PC-3 (cell line): ENCODE measurements around the gene KRTAP5-3. TPM values are rescaled to one million over a fixed set of nuclear protein-coding genes. Genes with fewer than 3 reads are reported as not detected.
"Not testable (repeated sequence)": the region's sequence is repeated elsewhere in the genome, so short reads cannot be mapped to it uniquely, and the experiment has no call there.

Experiments
- ATAC-seq: fragments of 200-7000 bp; cut with Tn5 transposase; 2 replicates; pipeline ENCODE4 v1.9.1; 2020; ENCODE audit warnings: mild to moderate bottlenecking, moderate library complexity
- BruUV-seq: library from RNA; stranded (reverse); fragments of 400-500 nt; replicated peaks from 2 replicates; lab custom pipeline; 2021; lab: Mats Ljungman, UMichigan
- CTCF ChIA-PET: fragments of 300-600 bp; sonication (Branson Sonifier 250); formaldehyde crosslinking; loops from one replicate; lab custom pipeline; 2022; ENCODE audit warnings: antibody characterized with exemption; lab: Charles Lee
- POLR2A ChIA-PET: fragments of 300-600 bp; sonication (Branson Sonifier 250); formaldehyde crosslinking; loops from one replicate; lab custom pipeline; 2022; ENCODE audit warnings: antibody characterized with exemption; ENCODE audit not compliant: unreplicated experiment; lab: Charles Lee
- DNase-seq: peaks from one replicate; pipeline ENCODE4 v3.0.0-alpha.2; 2015
- H2AFZ ChIP-seq: fragments of 300-600 bp; sonication (generic); 2 replicates; pipeline ENCODE4 v1.6.0; 2016; ENCODE audit warnings: antibody characterized with exemption, low read length
- H3F3A ChIP-seq: fragments of 300-600 bp; sonication (generic); one replicate; pipeline ENCODE4 v1.6.0; 2017; ENCODE audit warnings: antibody characterized with exemption, low read length, control low read depth, mild to moderate bottlenecking; ENCODE audit not compliant: unreplicated experiment
- H3K27ac ChIP-seq: fragments of 300-600 bp; sonication (generic); 2 replicates; pipeline ENCODE4 v1.5.1; 2016; ENCODE audit warnings: mild to moderate bottlenecking, low read length
- H3K27me3 ChIP-seq: fragments of 300-600 bp; sonication (generic); 2 replicates; pipeline ENCODE4 v1.6.1; 2016; ENCODE audit warnings: low read length, mixed read lengths
- H3K36me3 ChIP-seq: fragments of 300-600 bp; sonication (generic); 2 replicates; pipeline ENCODE4 v1.6.1; 2016; ENCODE audit warnings: low read depth, mixed run types, low read length, mixed read lengths
- H3K4me1 ChIP-seq: fragments of 300-600 bp; sonication (generic); 2 replicates; pipeline ENCODE4 v1.5.1; 2016; ENCODE audit warnings: low read length; ENCODE audit not compliant: insufficient read depth
- H3K4me2 ChIP-seq: fragments of 300-600 bp; sonication (generic); 2 replicates; pipeline ENCODE4 v1.6.0; 2016; ENCODE audit warnings: low read length
- H3K4me3 ChIP-seq: fragments of 300-600 bp; sonication (generic); 2 replicates; pipeline ENCODE4 v1.5.1; 2016; ENCODE audit warnings: mild to moderate bottlenecking, low read length, mixed read lengths
- H3K79me2 ChIP-seq: fragments of 300-600 bp; sonication (generic); 2 replicates; pipeline ENCODE4 v1.6.1; 2017; ENCODE audit warnings: low read length, mixed read lengths
- H3K9ac ChIP-seq: fragments of 300-600 bp; sonication (generic); 2 replicates; pipeline ENCODE4 v1.6.0; 2016; ENCODE audit warnings: mild to moderate bottlenecking, low read length
- H3K9me2 ChIP-seq: fragments of 300-600 bp; sonication (generic); replicated peaks from 2 replicates; pipeline ENCODE4 v1.6.1; 2016; ENCODE audit warnings: mixed run types, low read length, mixed read lengths
- H3K9me3 ChIP-seq: fragments of 300-600 bp; sonication (generic); 2 replicates; pipeline ENCODE4 v1.6.1; 2016; ENCODE audit warnings: low read length, mixed read lengths
- H4K20me1 ChIP-seq: fragments of 300-600 bp; sonication (generic); 2 replicates; pipeline ENCODE4 v1.6.1; 2016; ENCODE audit warnings: low read length, mixed read lengths
- CTCF ChIP-seq: fragments of 300-600 bp; sonication (generic); conservative IDR thresholded peaks from 2 replicates; pipeline ENCODE4 v1.5.1; 2017; ENCODE audit warnings: antibody characterized with exemption, low read depth, mild to moderate bottlenecking, low read length
- EZH2 ChIP-seq: fragments of 300-600 bp; sonication (generic); IDR thresholded peaks from one replicate; pipeline ENCODE4 v1.6.1; 2017; ENCODE audit warnings: antibody characterized with exemption, mild to moderate bottlenecking, low read length; ENCODE audit not compliant: unreplicated experiment
- EZH2phosphoT487 ChIP-seq: fragments of 300-600 bp; sonication (generic); IDR thresholded peaks from 2 replicates; pipeline ENCODE4 v1.6.1; 2018; ENCODE audit warnings: mild to moderate bottlenecking, antibody characterized with exemption, low read length, borderline replicate concordance
- intact Hi-C: fragments of 100-400 bp; cut with micrococcal nuclease; formaldehyde crosslinking; loops from 2 replicates; pipeline ENCODE4 v1.9.0; 2023
- total RNA-seq: library from RNA; depleted of rRNA; stranded (reverse); fragments of >200 nt; gene quantifications from 2 replicates; pipeline ENCODE4 v1.2.3, GENCODE V29; 2014

The KRTAP5-3 gene
- total RNA-seq, 1 experiment from 2014 or later = not detected

DNA sequence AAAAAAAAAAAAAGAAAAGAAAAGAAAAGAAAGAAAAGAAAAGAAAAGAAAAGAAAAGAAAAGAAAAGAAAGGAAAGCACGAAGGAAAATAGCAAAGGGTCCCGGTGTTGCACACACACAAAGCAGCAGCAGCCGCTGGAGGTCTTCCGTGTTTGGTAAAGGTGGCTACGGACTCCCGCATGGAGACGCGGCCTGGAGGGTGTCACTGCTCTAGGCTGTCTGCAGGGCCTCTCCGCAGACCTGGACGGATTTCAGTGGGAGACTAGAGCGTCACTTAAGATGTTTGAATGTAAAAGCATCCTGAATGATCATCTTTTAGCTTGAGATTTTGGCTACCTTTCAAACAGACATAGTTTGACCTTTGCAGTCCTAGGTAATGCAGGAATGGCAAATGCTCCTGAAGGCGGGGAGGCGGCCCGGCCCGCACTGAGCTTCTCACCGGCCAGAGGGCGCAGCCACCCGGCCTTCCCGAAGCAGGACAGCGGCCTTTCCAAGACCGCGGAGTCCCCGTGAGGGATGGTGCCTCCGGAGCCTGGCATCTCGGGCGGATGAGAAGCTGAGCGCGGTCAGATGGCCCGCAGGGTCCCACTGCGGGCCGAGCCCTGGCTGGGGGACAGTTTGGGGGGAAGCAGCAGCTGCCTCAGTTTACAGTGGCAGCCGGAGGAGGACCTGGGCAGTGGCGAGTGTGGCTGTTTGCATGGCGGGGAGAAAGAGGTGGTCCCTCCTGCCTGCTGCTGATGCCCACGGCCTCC is 39.8 kb upstream of the KRTAP5-3 start:
- Histone ChIP-seq H3K79me2 (no peaks in the 10 kb centered on the region), H2AFZ (no peak overlapping the region), H3K27ac (no peak overlapping the region), H3K36me3 (no peaks in the 10 kb centered on the region), H3K4me1 (no peaks in the 10 kb centered on the region), H3K9me3 (no peaks in the 10 kb centered on the region), H3K9ac (no peak overlapping the region), H3K4me3 (no peak overlapping the region), H3K4me2 (no peak overlapping the region), H3K27me3 (0 out of 2 replicates have a peak, but pooled peaks cover 9% of the 10 kb centered on the region), H3F3A (no peaks in the 10 kb centered on the region), H3K9me2 (no peaks in the 10 kb centered on the region), H4K20me1 (no peaks in the 10 kb centered on the region)
- intact Hi-C loops = no loop called here
- CTCF ChIA-PET = no interaction called here
- POLR2A ChIA-PET = no interaction called here
- DNase-seq = no peak
- BruUV-seq = no TSS peak
- TF ChIP-seq CTCF (no peak), EZH2phosphoT487 (no peak), EZH2 (no peak)
- no peak for ATAC-seq

DNA sequence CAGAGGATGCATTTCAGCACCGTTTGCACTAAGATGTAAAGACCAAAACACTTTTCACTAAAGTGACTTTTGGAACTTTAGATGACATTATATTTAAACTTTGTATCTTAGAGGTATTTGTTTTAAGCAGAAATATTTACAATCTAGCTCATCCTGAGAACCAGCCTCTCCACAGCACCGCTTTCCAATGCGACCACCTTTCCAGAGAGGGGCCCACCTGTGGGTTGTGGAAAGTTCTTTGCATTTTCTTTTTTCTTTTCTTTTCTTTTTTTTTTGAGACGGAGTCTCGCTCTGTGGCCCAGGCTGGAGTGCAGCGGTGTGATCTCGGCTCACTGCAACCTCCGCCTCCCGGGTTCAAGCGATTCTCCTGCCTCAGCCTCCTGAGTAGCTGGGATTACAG is 38.3 kb upstream of the KRTAP5-3 start:
- intact Hi-C loops, H3K9me2 ChIP-seq, H3K9ac ChIP-seq, BruUV-seq, H3K79me2 ChIP-seq, DNase-seq, H4K20me1 ChIP-seq, H3K4me3 ChIP-seq, ATAC-seq, H3K27ac ChIP-seq, H3K27me3 ChIP-seq, H2AFZ ChIP-seq, H3F3A ChIP-seq, H3K4me2 ChIP-seq, H3K9me3 ChIP-seq, POLR2A ChIA-PET, H3K36me3 ChIP-seq, H3K4me1 ChIP-seq: not testable (repeated sequence)
- CTCF ChIA-PET = interaction anchor here (0.6 kb wide), 3 partner anchors 53 to 390 kb away, joined by 3 to 5 read pairs (median 4); no protein-coding TSS in a partner anchor

- Histone ChIP-seq H3K27me3 (0 out of 2 replicates have a peak, but pooled peaks cover 9% of the 10 kb centered on the region), H3K4me1 (no peaks in the 10 kb centered on the region), H4K20me1 (no peaks in the 10 kb centered on the region), H3K4me2 (no peak overlapping the region), H3F3A (no peaks in the 10 kb centered on the region), H2AFZ (no peak overlapping the region), H3K4me3 (no peak overlapping the region), H3K9me3 (no peaks in the 10 kb centered on the region), H3K36me3 (no peaks in the 10 kb centered on the region), H3K9me2 (no peaks in the 10 kb centered on the region), H3K27ac (no peak overlapping the region), H3K79me2 (no peaks in the 10 kb centered on the region), H3K9ac (no peak overlapping the region)
- DNase-seq = no peak
- no peak for TF ChIP-seq CTCF
- no peak for TF ChIP-seq EZH2
- TF ChIP-seq EZH2phosphoT487 = no peak
- BruUV-seq = no TSS peak
- ChIA-PET CTCF (no interaction called here), POLR2A (no interaction called here)
- intact Hi-C loops = no loop called here
- ATAC-seq = no peak
Observed at GRCh38 chr11:1645357-1645821, 37.1 kb upstream of the KRTAP5-3 start.
